Natural killer cell (primary cell): ENCODE results near the gene TCOF1. TPM values are rescaled to one million over a fixed set of nuclear protein-coding genes. Genes with fewer than 3 reads are reported as not detected.

ENCODE experiments used
- ATAC-seq, 3 donors: fragments of 150-1000 bp in 2 of 3; fragments of 200-7000 bp in 1 of 3; cut with Tn5 transposase; 1 replicate in 1 of 3; 2 replicates in 2 of 3; pipeline ENCODE4 v1.10.0; 2021; ENCODE audit warnings: mild to moderate bottlenecking in 2 of 3, moderate library complexity in 2 of 3
- DNase-seq, 2 donors: peaks; one replicate each; pipeline versions ENCODE4 v3.0.0 to v3.0.0-alpha.2; 2013 to 2021; ENCODE audit warnings: mixed read lengths in 1 of 2
- H3K27ac ChIP-seq: one replicate; pipeline ENCODE4 v1.5.1; 2013; ENCODE audit warnings: mild to moderate bottlenecking, low read length
- H3K27me3 ChIP-seq: one replicate; pipeline ENCODE4 v1.6.1; 2013; ENCODE audit warnings: low read length; ENCODE audit not compliant: control insufficient read depth, insufficient read depth
- H3K36me3 ChIP-seq: one replicate; pipeline ENCODE4 v1.6.1; 2013; ENCODE audit warnings: low read length; ENCODE audit not compliant: control insufficient read depth, insufficient read depth
- H3K4me1 ChIP-seq: one replicate; pipeline ENCODE4 v1.6.1; 2013; ENCODE audit warnings: low read length; ENCODE audit not compliant: control insufficient read depth, insufficient read depth
- H3K4me3 ChIP-seq: one replicate; pipeline ENCODE4 v1.5.1; 2013; ENCODE audit warnings: low read length
- H3K9me3 ChIP-seq: one replicate; pipeline ENCODE4 v1.6.1; 2013; ENCODE audit warnings: low read length; ENCODE audit not compliant: control insufficient read depth, insufficient read depth
- H3K27ac Mint-ChIP-seq, 2 donors: one replicate each; pipeline ENCODE4 v1.8.0; 2022; ENCODE audit warnings: mild to moderate bottlenecking in 2 of 2, mixed read lengths in 2 of 2, moderate library complexity in 1 of 2
- H3K27me3 Mint-ChIP-seq, 2 donors: one replicate each; pipeline ENCODE4 v1.8.0; 2022; ENCODE audit warnings: low read depth in 2 of 2, mixed read lengths in 2 of 2
- H3K36me3 Mint-ChIP-seq: one replicate; pipeline ENCODE4 v1.8.0; 2022; ENCODE audit warnings: mixed read lengths
- H3K4me1 Mint-ChIP-seq, 2 donors: one replicate each; pipeline ENCODE4 v1.8.0; 2022; ENCODE audit warnings: mixed read lengths in 2 of 2
- H3K4me3 Mint-ChIP-seq: one replicate; pipeline ENCODE4 v1.8.0; 2022; ENCODE audit warnings: mild to moderate bottlenecking, moderate library complexity, mixed read lengths
- H3K9me3 Mint-ChIP-seq, 2 donors: one replicate each; pipeline ENCODE4 v1.8.0; 2022; ENCODE audit warnings: mixed read lengths in 2 of 2
- CTCF ChIP-seq: fragments of 200-600 bp; IDR thresholded peaks from one replicate; pipeline ENCODE4 v1.8.0; 2022; ENCODE audit warnings: antibody characterized with exemption
- WGBS: methylation state at CpG from one replicate; pipeline ENCODE4 v1.1.7; 2013; ENCODE audit warnings: missing lambda C conversion rate; ENCODE audit not compliant: insufficient coverage; 5-methylcytosine and 5-hydroxymethylcytosine counted together
- intact Hi-C: fragments of 100-400 bp; cut with micrococcal nuclease; formaldehyde crosslinking; loops from one replicate; pipeline ENCODE4 v1.14.2; 2022
- total RNA-seq, 4 donors: library from RNA; stranded (reverse); fragments of 120-200 nt in 1 of 4; gene quantifications; one replicate each; pipeline versions ENCODE4 v1.2.3 to v1.2.4, GENCODE V29; 2013 to 2022

Gene TCOF1
- total RNA-seq, 3 donors from 2014 or later (not counting 1 experiment from before 2014, with no cell fraction given): 51.5 to 62.6 (median 51.7) TPM

- no peak for TF ChIP-seq CTCF
- Mint-ChIP-seq H3K27ac (peak overlapping the region; percentile 92 to 100), H3K36me3 (peaks cover 9% of the 10 kb centered on the region), H3K4me1 (peaks cover 32 to 38% of the 10 kb centered on the region in 2 donors), H3K9me3 (no peaks in the 10 kb centered on the region), H3K27me3 (peaks cover 0 to 2% of the 10 kb centered on the region in 2 donors), H3K4me3 (peak overlapping the region; percentile 99)
- Histone ChIP-seq H3K27ac (peak overlapping the region; percentile 99), H3K4me3 (peak overlapping the region; percentile 93), H3K4me1 (peaks cover 27% of the 10 kb centered on the region), H3K36me3 (peaks cover 36% of the 10 kb centered on the region), H3K9me3 (no peaks in the 10 kb centered on the region), H3K27me3 (no peaks in the 10 kb centered on the region)
- DNase-seq (peak; percentile 26 to 45), ATAC-seq (peak; percentile 24 to 44 (median 26))
- WGBS: under 1% methylated on average over 31 of the region's 31 CpGs
- intact Hi-C loops: loop anchor here (10.0 kb wide), 1 partner anchor 1326 kb away; the partner anchor contains the start of gene G3BP1
These were observed 91.5 kb downstream of the TCOF1 start for GRCh38 chr5:150448952-150449516.

Other genes with a start within 250 kb of the TCOF1 start
- 10 to 100 TPM; 44.8 to 93.1 (median 61.6) TPM for gene PDGFRB, start 201.9 kb upstream of the TCOF1 start, total RNA-seq
- not detected for gene CDX1, start 190.9 kb upstream of the TCOF1 start, total RNA-seq
- not detected for gene SLC6A7, start 167.6 kb upstream of the TCOF1 start, total RNA-seq
- under 1 TPM in 1 of 3 donors, not detected in 2; 0.38 TPM for gene CAMK2A, start 67.9 kb upstream of the TCOF1 start, total RNA-seq
- gene ARSI, start 54.8 kb upstream of the TCOF1 start, total RNA-seq: under 1 TPM in 1 of 3 donors, not detected in 2; 0.19 TPM
- gene CD74, start 55.2 kb downstream of the TCOF1 start, total RNA-seq: 100 to 1,000 TPM; 550 to 913 (median 748) TPM
- gene RPS14, start 92.0 kb downstream of the TCOF1 start, total RNA-seq: 1,000 to 10,000 TPM; 1,744 to 2,278 (median 2,016) TPM
- 10 to 100 TPM in 1 of 3 donors, 1 to 10 TPM in 2; 2.8 to 12.3 (median 4.3) TPM for gene NDST1, start 150.4 kb downstream of the TCOF1 start, total RNA-seq